Loucy (cell line): ENCODE data around the gene TCF7L2.
A peak's percentile ranks its signal among the peaks of the same experiment; 100 is the strongest.

Source experiments
- H2AFZ ChIP-seq: fragments of 200-600 bp; sonication (generic); 2 replicates; pipeline ENCODE4 v1.6.0; 2016; ENCODE audit warnings: antibody characterized with exemption, mild to moderate bottlenecking, low read length, moderate library complexity
- H3F3A ChIP-seq: fragments of 200-600 bp; 2 replicates; pipeline ENCODE4 v1.6.0; 2016; ENCODE audit warnings: antibody characterized with exemption, low read depth, mild to moderate bottlenecking
- H3K27me3 ChIP-seq: fragments of 200-600 bp; sonication (generic); 2 replicates; pipeline ENCODE4 v1.6.1; 2014; ENCODE audit warnings: low read length, mild to moderate bottlenecking; ENCODE audit not compliant: insufficient read depth, poor library complexity, severe bottlenecking
- H3K36me3 ChIP-seq: fragments of 200-600 bp; sonication (generic); 2 replicates; pipeline ENCODE4 v1.6.1; 2016; ENCODE audit warnings: low read length; ENCODE audit not compliant: insufficient read depth
- H3K4me1 ChIP-seq: fragments of 200-600 bp; sonication (generic); 2 replicates; pipeline ENCODE4 v1.5.1; 2014; ENCODE audit warnings: low read length, mild to moderate bottlenecking; ENCODE audit not compliant: insufficient read depth, poor library complexity, severe bottlenecking
- H3K4me2 ChIP-seq: fragments of 200-600 bp; sonication (generic); 2 replicates; pipeline ENCODE4 v1.6.0; 2014; ENCODE audit warnings: antibody characterized with exemption, low read length, low read depth, mild to moderate bottlenecking; ENCODE audit not compliant: poor library complexity, severe bottlenecking
- H3K4me3 ChIP-seq: fragments of 200-600 bp; sonication (generic); 2 replicates; pipeline ENCODE4 v1.5.1; 2014; ENCODE audit warnings: low read length, mild to moderate bottlenecking, mixed read lengths; ENCODE audit not compliant: poor library complexity, severe bottlenecking
- H3K79me2 ChIP-seq: fragments of 200-600 bp; sonication (generic); 2 replicates; pipeline ENCODE4 v1.6.1; 2014; ENCODE audit warnings: low read length; ENCODE audit not compliant: insufficient read depth
- H3K9ac ChIP-seq: fragments of 200-600 bp; sonication (generic); 2 replicates; pipeline ENCODE4 v1.6.0; 2014; ENCODE audit warnings: mild to moderate bottlenecking, low read depth, low read length, moderate library complexity; ENCODE audit not compliant: poor library complexity, severe bottlenecking
- H3K9me2 ChIP-seq: fragments of 200-600 bp; sonication (generic); replicated peaks from 2 replicates; pipeline ENCODE4 v1.6.1; 2016; ENCODE audit warnings: low read depth, low read length, mixed read lengths
- H3K9me3 ChIP-seq: fragments of 200-600 bp; sonication (generic); 2 replicates; pipeline ENCODE4 v1.6.1; 2014; ENCODE audit warnings: mild to moderate bottlenecking, antibody characterized with exemption, low read length, low read depth; ENCODE audit not compliant: insufficient read depth
- H4K20me1 ChIP-seq: fragments of 200-600 bp; sonication (generic); 2 replicates; pipeline ENCODE4 v1.6.0; 2014; ENCODE audit warnings: antibody characterized with exemption, low read length, mild to moderate bottlenecking; ENCODE audit not compliant: insufficient read depth, poor library complexity, severe bottlenecking
- CTCF ChIP-seq: fragments of 200-600 bp; sonication (generic); conservative IDR thresholded peaks from 2 replicates; pipeline ENCODE4 v1.5.1; 2014; ENCODE audit warnings: mild to moderate bottlenecking, antibody characterized with exemption, low read length
- EZH2phosphoT487 ChIP-seq: fragments of 200-600 bp; IDR thresholded peaks from 2 replicates; pipeline ENCODE4 v1.6.1; 2018; ENCODE audit warnings: antibody characterized with exemption, mild to moderate bottlenecking, moderate library complexity, borderline replicate concordance

The TCF7L2 gene

GRCh38 chr10:113159563-113159962 is 209.5 kb downstream of the TCF7L2 start:
- TF ChIP-seq CTCF, result no peak
- no peak for TF ChIP-seq EZH2phosphoT487
- H3K36me3 ChIP-seq, result peaks cover 6% of the 10 kb centered on the region; the same call in 1 of the 2 replicates

DNA sequence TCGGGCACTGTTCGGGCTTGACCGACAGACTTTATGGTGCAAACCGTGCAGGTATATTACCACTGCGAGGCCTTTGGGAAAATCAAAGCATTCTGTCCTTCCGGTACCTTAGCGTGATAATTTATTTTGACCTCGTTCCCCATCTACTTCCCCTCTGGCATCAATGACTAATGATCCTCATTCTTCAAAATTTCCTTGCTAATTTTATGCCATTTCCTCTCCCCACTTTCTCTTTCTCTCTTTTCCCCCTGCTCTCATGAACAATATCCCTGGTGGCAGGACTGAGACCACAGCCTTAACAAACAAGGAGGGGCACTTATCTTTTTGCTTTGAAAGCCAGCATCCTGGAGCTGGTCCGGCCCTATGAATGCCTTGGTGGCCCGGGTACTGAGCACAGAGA is 210.6 kb downstream of the TCF7L2 start:
- H3K79me2 ChIP-seq, result no peaks in the 10 kb centered on the region
- H3K36me3 ChIP-seq, result peaks cover 3% of the 10 kb centered on the region; the same call in 1 of the 2 replicates
- H3F3A ChIP-seq, result no peaks in the 10 kb centered on the region
- H3K4me3 ChIP-seq, result no peak overlapping the region
- TF ChIP-seq EZH2phosphoT487, result no peak
- TF ChIP-seq CTCF, result no peak
- H3K27me3 ChIP-seq, result no peaks in the 10 kb centered on the region
- no peaks in the 10 kb centered on the region for H3K9me3 ChIP-seq
- H2AFZ ChIP-seq, result no peak overlapping the region
- H3K9ac ChIP-seq, result no peak overlapping the region
- no peaks in the 10 kb centered on the region for H4K20me1 ChIP-seq
- peaks cover 36% of the 10 kb centered on the region for H3K4me1 ChIP-seq
- no peaks in the 10 kb centered on the region for H3K9me2 ChIP-seq
- H3K4me2 ChIP-seq, result peak overlapping the region; percentile 68

More at GRCh38 chr10:113159563-113159962, 209.5 kb downstream of the TCF7L2 start:
- H3K4me1 ChIP-seq, result peaks cover 36% of the 10 kb centered on the region
- no peaks in the 10 kb centered on the region for H3K9me2 ChIP-seq
- no peak overlapping the region for H3K4me2 ChIP-seq
- no peak overlapping the region for H3K9ac ChIP-seq
- H3F3A ChIP-seq, result no peaks in the 10 kb centered on the region
- no peaks in the 10 kb centered on the region for H4K20me1 ChIP-seq
- H3K27me3 ChIP-seq, result no peaks in the 10 kb centered on the region
- no peaks in the 10 kb centered on the region for H3K79me2 ChIP-seq
- no peak overlapping the region for H3K4me3 ChIP-seq
- no peaks in the 10 kb centered on the region for H3K9me3 ChIP-seq
- no peak overlapping the region for H2AFZ ChIP-seq

DNA sequence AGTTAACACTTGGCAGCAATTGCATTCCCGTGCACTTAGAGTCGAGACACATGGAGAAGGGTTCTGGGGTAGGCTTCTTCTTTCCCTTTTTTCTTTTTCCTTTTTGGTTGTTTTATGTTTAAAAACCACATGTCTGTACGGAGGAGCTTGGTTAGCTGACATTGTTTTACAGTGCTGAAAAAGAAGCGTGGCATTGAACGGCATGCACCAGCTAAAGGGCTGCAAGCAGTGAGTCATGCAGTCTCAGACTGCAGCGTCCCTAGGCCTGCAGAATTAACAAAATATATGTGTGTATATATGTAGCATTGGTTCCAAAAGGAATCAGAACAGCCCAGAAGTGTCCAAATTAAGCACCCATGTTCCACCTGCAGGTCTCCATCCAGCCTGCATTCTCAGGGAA is 211.0 kb downstream of the TCF7L2 start:
- Histone ChIP-seq H4K20me1 (no peaks in the 10 kb centered on the region), H3K9ac (no peak overlapping the region), H3K9me2 (no peaks in the 10 kb centered on the region), H2AFZ (no peak overlapping the region; the same call in 1 of the 2 replicates), H3F3A (no peaks in the 10 kb centered on the region), H3K4me2 (peak overlapping the region; percentile 68), H3K27me3 (no peaks in the 10 kb centered on the region), H3K4me3 (no peak overlapping the region), H3K79me2 (no peaks in the 10 kb centered on the region), H3K9me3 (no peaks in the 10 kb centered on the region), H3K36me3 (peaks cover 3% of the 10 kb centered on the region; the same call in 1 of the 2 replicates), H3K4me1 (peaks cover 36% of the 10 kb centered on the region)
- TF ChIP-seq EZH2phosphoT487, result no peak
- TF ChIP-seq CTCF, result no peak
